Mesenchymal stem cell (in vitro differentiated cells and primary cell): ENCODE data around the gene CLIC3. TPM values are rescaled to one million over a fixed set of nuclear protein-coding genes. Genes with fewer than 3 reads are reported as not detected.

Source experiments
- DNase-seq: peaks from one replicate; pipeline ENCODE4 v3.0.0-alpha.2; 2013
- H2AFZ ChIP-seq: one replicate; pipeline ENCODE4 v1.6.1; 2013; ENCODE audit warnings: low read depth, mild to moderate bottlenecking, control low read depth, inconsistent platforms, low read length, moderate library complexity
- H2AK5ac ChIP-seq: 2 replicates; pipeline ENCODE4 v1.6.1; 2013; ENCODE audit warnings: low read length, moderate library complexity, mild to moderate bottlenecking, inconsistent platforms; ENCODE audit not compliant: severe bottlenecking
- H2BK120ac ChIP-seq: one replicate; pipeline ENCODE4 v1.6.1; 2013; ENCODE audit warnings: low read depth, mild to moderate bottlenecking, inconsistent platforms, low read length, moderate library complexity
- H2BK12ac ChIP-seq, 2 experiments: one replicate each; pipeline ENCODE4 v1.6.1; 2013; ENCODE audit warnings: inconsistent platforms in 2 of 2, low read length in 2 of 2, mild to moderate bottlenecking in 2 of 2, moderate library complexity in 2 of 2, control low read depth in 1 of 2
- H2BK15ac ChIP-seq: one replicate; pipeline ENCODE4 v1.6.1; 2013; ENCODE audit warnings: mild to moderate bottlenecking, low read depth, inconsistent platforms; ENCODE audit not compliant: poor library complexity, severe bottlenecking
- H2BK5ac ChIP-seq: 2 replicates; pipeline ENCODE4 v1.6.1; 2013; ENCODE audit warnings: low read depth, mild to moderate bottlenecking, low read length, control low read depth, inconsistent platforms; ENCODE audit not compliant: poor library complexity, severe bottlenecking
- H3K14ac ChIP-seq, 2 experiments: one replicate each; pipeline ENCODE4 v1.6.1; 2013; ENCODE audit warnings: inconsistent platforms in 2 of 2, low read length in 2 of 2, control low read depth in 1 of 2, mild to moderate bottlenecking in 1 of 2, moderate library complexity in 1 of 2
- H3K18ac ChIP-seq, 2 experiments: one replicate each; pipeline ENCODE4 v1.6.1; 2013; ENCODE audit warnings: inconsistent platforms in 2 of 2, low read length in 2 of 2, control low read depth in 1 of 2, low read depth in 1 of 2, mild to moderate bottlenecking in 1 of 2
- H3K23ac ChIP-seq, 2 experiments: one replicate each; pipeline ENCODE4 v1.6.1; 2013; ENCODE audit warnings: inconsistent platforms in 2 of 2, low read length in 2 of 2, mild to moderate bottlenecking in 2 of 2, moderate library complexity in 2 of 2, control low read depth in 1 of 2
- H3K27ac ChIP-seq: 2 replicates; pipeline ENCODE4 v1.5.1; 2013; ENCODE audit warnings: mild to moderate bottlenecking, moderate library complexity, low read length, control low read depth, inconsistent platforms; ENCODE audit not compliant: poor library complexity, severe bottlenecking
- H3K27me3 ChIP-seq, 2 experiments: 2 replicates each; pipeline versions ENCODE4 v1.6.1 to v1.7.0; 2013; ENCODE audit warnings: low read length in 2 of 2, mild to moderate bottlenecking in 2 of 2, moderate library complexity in 2 of 2, control low read depth in 1 of 2, inconsistent platforms in 1 of 2; ENCODE audit not compliant: control insufficient read depth in 1 of 2, insufficient read depth in 1 of 2
- H3K36me3 ChIP-seq, 2 experiments: 2 replicates each; pipeline versions ENCODE4 v1.6.1 to v1.7.0; 2013; ENCODE audit warnings: low read length in 2 of 2, control low read depth in 1 of 2, inconsistent platforms in 1 of 2, low read depth in 1 of 2, mild to moderate bottlenecking in 1 of 2; ENCODE audit not compliant: insufficient read depth in 2 of 2, control insufficient read depth in 1 of 2
- H3K4ac ChIP-seq, 2 experiments: one replicate each; pipeline ENCODE4 v1.6.1; 2013; ENCODE audit warnings: inconsistent platforms in 2 of 2, low read length in 2 of 2, mild to moderate bottlenecking in 2 of 2, moderate library complexity in 2 of 2, control low read depth in 1 of 2, low read depth in 1 of 2
- H3K4me1 ChIP-seq: 2 replicates; pipeline ENCODE4 v1.6.1; 2013; ENCODE audit warnings: low read depth, low read length, control low read depth; ENCODE audit not compliant: control insufficient read depth, insufficient read depth
- H3K4me2 ChIP-seq: 2 replicates; pipeline ENCODE4 v1.6.1; 2013; ENCODE audit warnings: low read length, mild to moderate bottlenecking, inconsistent platforms; ENCODE audit not compliant: poor library complexity, severe bottlenecking
- H3K4me3 ChIP-seq, 2 experiments: 2 replicates each; pipeline versions ENCODE4 v1.5.1 to v1.7.0; 2013; ENCODE audit warnings: low read length in 2 of 2, mild to moderate bottlenecking in 2 of 2, control low read depth in 1 of 2, low read depth in 1 of 2; ENCODE audit not compliant: insufficient read depth in 1 of 2
- H3K79me1 ChIP-seq: replicated peaks from 2 replicates; pipeline ENCODE4 v1.6.1; 2013; ENCODE audit warnings: mild to moderate bottlenecking, control low read depth, low read length, inconsistent platforms; ENCODE audit not compliant: poor library complexity, severe bottlenecking
- H3K9ac ChIP-seq: 2 replicates; pipeline ENCODE4 v1.7.0; 2013; ENCODE audit warnings: mild to moderate bottlenecking, low read length, moderate library complexity
- H3K9me3 ChIP-seq: 2 replicates; pipeline ENCODE4 v1.7.0; 2013; ENCODE audit warnings: mild to moderate bottlenecking, low read length; ENCODE audit not compliant: control insufficient read depth
- H4K8ac ChIP-seq: one replicate; pipeline ENCODE4 v1.6.1; 2013; ENCODE audit warnings: inconsistent platforms, mild to moderate bottlenecking, low read length, moderate library complexity
- H4K91ac ChIP-seq: one replicate; pipeline ENCODE4 v1.6.1; 2013; ENCODE audit warnings: mild to moderate bottlenecking, low read length, inconsistent platforms
- WGBS: methylation state at CpG from one replicate; pipeline ENCODE4 v1.1.7; 2013; ENCODE audit warnings: mixed read lengths; 5-methylcytosine and 5-hydroxymethylcytosine counted together
- polyA plus RNA-seq, 2 experiments: library from polyadenylated mRNA; stranded (reverse); fragments of 200-250 nt; gene quantifications; one replicate each; pipeline ENCODE4 v1.2.3, GENCODE V29; 2013

CLIC3 gene
- polyA plus RNA-seq (2013, experiment 1 of 2): 4.4 TPM
- polyA plus RNA-seq (2013, experiment 2 of 2): 4.3 TPM

- Histone ChIP-seq H3K27ac (no peak within 1 kb of the TSS), H3K4me2 (peak within 1 kb of the TSS; percentile 71), H3K18ac (peak within 1 kb of the TSS; percentile 34 to 40), H3K14ac (peak within 1 kb of the TSS in 1 of 2 experiments; percentile 79), H3K4me1 (peaks cover 60% of the 10 kb centered on the region), H2BK5ac (no peak within 1 kb of the TSS), H4K91ac (peak within 1 kb of the TSS; percentile 57), H2AK5ac (peak within 1 kb of the TSS; percentile 47), H2BK15ac (peak within 1 kb of the TSS; percentile 60), H3K9ac (no peak within 1 kb of the TSS), H3K4ac (peak within 1 kb of the TSS; percentile 32 to 61), H3K4me3 (peak within 1 kb of the TSS in 1 of 2 experiments; percentile 47), H2BK120ac (no peak within 1 kb of the TSS), H2AFZ (no peak within 1 kb of the TSS), H2BK12ac (peak within 1 kb of the TSS; percentile 20 to 95), H3K23ac (peak within 1 kb of the TSS in 1 of 2 experiments; percentile 46), H4K8ac (peak within 1 kb of the TSS; percentile 59), H3K9me3 (no peaks in the 10 kb centered on the region), H3K36me3 (peaks cover 0 to 28% of the 10 kb centered on the region in 2 experiments), H3K27me3 (peaks cover 0 to 5% of the 10 kb centered on the region in 2 experiments), H3K79me1 (peaks cover 15% of the 10 kb centered on the region)
- WGBS: 37% methylated on average over 28 of the region's 35 CpGs
- DNase-seq: peak; percentile 22
Observed at GRCh38 chr9:136996361-136997292, at the start of gene CLIC3. CLIC3 (minus strand) TSS chr9:136996568; CDS start chr9:136996543, 25 bp downstream.

- peak overlapping the region; percentile 91 for H3K4me2 ChIP-seq
- no peak overlapping the region for H3K27ac ChIP-seq
- no peak overlapping the region for H2BK5ac ChIP-seq
- H3K4ac ChIP-seq: no peak overlapping the region
- H3K4me3 ChIP-seq: peak overlapping the region; percentile 63 to 82
- H2AK5ac ChIP-seq: no peak overlapping the region
- no peaks in the 10 kb centered on the region for H3K9me3 ChIP-seq
- peak overlapping the region; percentile 72 for H3K9ac ChIP-seq
- no peak overlapping the region for H4K91ac ChIP-seq
- H3K27me3 ChIP-seq: peaks cover 30 to 62% of the 10 kb centered on the region in 2 experiments
- peak overlapping the region; percentile 55 for H4K8ac ChIP-seq
- H2AFZ ChIP-seq: peak overlapping the region; percentile 96
- H3K4me1 ChIP-seq: peaks cover 27% of the 10 kb centered on the region
- H2BK12ac ChIP-seq: no peak overlapping the region
- H2BK120ac ChIP-seq: no peak overlapping the region
- H3K79me1 ChIP-seq: no peaks in the 10 kb centered on the region
- H3K23ac ChIP-seq: no peak overlapping the region
- H2BK15ac ChIP-seq: no peak overlapping the region
- peak overlapping the region in 1 of 2 experiments; percentile 42 for H3K18ac ChIP-seq
- peaks cover 0 to 13% of the 10 kb centered on the region in 2 experiments for H3K36me3 ChIP-seq
- WGBS: 13% methylated on average over 47 of the region's 96 CpGs
- DNase-seq: peak; percentile 48
- H3K14ac ChIP-seq: no peak overlapping the region
Observed at GRCh38 chr9:137045294-137046087, 49.1 kb upstream of the CLIC3 start.

DNA sequence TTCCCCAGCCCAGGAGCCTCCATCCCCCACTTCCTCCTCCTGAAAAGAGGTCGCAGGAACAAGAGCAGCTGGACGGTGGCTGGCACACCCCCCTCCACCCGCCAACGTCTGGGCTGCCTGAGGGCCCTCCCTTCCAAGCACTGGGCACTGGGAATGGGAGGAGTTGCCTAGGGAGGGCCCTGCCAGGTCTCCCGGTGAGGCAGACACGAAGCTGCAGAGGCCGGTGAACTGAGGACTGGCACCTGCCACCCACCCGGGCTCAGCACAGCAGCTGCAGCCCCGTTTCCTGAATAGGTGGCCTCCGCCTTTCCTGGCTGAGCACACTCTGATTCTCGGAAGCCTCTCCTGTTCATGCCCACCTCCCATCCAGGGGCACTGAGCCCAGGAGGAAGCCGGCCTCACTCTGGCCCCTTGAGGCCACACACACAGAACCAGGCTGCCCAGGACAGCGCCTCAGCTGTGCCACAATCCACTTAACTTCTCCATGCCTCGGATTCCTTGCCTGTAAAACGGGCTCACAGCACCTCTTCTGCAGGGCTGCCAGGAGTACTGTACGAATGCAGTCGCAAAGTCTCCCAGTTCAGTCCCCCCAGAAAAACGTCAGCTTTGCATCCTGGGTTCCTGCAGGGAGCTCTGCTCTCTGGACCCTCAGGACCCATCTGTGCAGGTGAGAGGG lies 48.3 kb upstream of the CLIC3 start:
- Histone ChIP-seq H3K4me1 (peaks cover 27% of the 10 kb centered on the region), H3K4ac (no peak overlapping the region), H2BK120ac (no peak overlapping the region), H3K23ac (no peak overlapping the region), H3K36me3 (peaks cover 4 to 22% of the 10 kb centered on the region in 2 experiments), H3K14ac (no peak overlapping the region), H2BK12ac (no peak overlapping the region), H2AFZ (no peak overlapping the region), H2AK5ac (no peak overlapping the region), H2BK15ac (no peak overlapping the region), H3K4me3 (peak overlapping the region in 1 of 2 experiments; percentile 82), H3K9ac (peak overlapping the region; percentile 59), H3K9me3 (no peaks in the 10 kb centered on the region), H3K27me3 (peaks cover 21 to 54% of the 10 kb centered on the region in 2 experiments), H3K4me2 (no peak overlapping the region), H4K8ac (no peak overlapping the region), H3K79me1 (no peaks in the 10 kb centered on the region), H3K18ac (no peak overlapping the region), H3K27ac (no peak overlapping the region), H4K91ac (no peak overlapping the region), H2BK5ac (no peak overlapping the region)
- 82% methylated on average over 18 of the region's 18 CpGs for WGBS
- DNase-seq: no peak
